HEK293 (cell line): ENCODE data around the gene ILF3.
A peak's percentile ranks its signal among the peaks of the same experiment; 100 is the strongest.

Experiments
- CTCF ChIA-PET: fragments of 350-600 bp; formaldehyde crosslinking; extraction: SDS; loops from one replicate; lab custom pipeline; 2021; ENCODE audit warnings: antibody characterized with exemption; lab: Yijun Ruan, JAX
- POLR2A ChIA-PET: fragments of 300-600 bp; formaldehyde crosslinking; extraction: SDS; loops from one replicate; lab custom pipeline; 2020; ENCODE audit warnings: antibody characterized with exemption, inconsistent platforms; lab: Yijun Ruan, JAX
- H3K27ac ChIP-seq: fragments of 200-500 bp; sonication (Bioruptor generic); 2 replicates; pipeline ENCODE4 v1.5.1; 2014; ENCODE audit warnings: low read depth, low read length, control low read depth, inconsistent platforms; ENCODE audit errors: extremely low read depth
- H3K36me3 ChIP-seq, 2 experiments: fragments of 200-500 bp in 1 of 2; sonication (Bioruptor generic) in 1 of 2; 1 replicate in 1 of 2; 2 replicates in 1 of 2; pipeline ENCODE4 v1.5.1; 2014 to 2017; ENCODE audit warnings: inconsistent platforms in 2 of 2, low read length in 2 of 2; ENCODE audit not compliant: control insufficient read depth in 2 of 2, insufficient read depth in 1 of 2
- H3K4me1 ChIP-seq: fragments of 200-500 bp; sonication (Bioruptor generic); 2 replicates; pipeline ENCODE4 v1.5.1; 2014; ENCODE audit warnings: mild to moderate bottlenecking, low read length, inconsistent platforms; ENCODE audit not compliant: control insufficient read depth, insufficient read depth
- H3K4me3 ChIP-seq: 2 replicates; pipeline ENCODE4 v1.5.1; 2011; ENCODE audit warnings: low read depth, mild to moderate bottlenecking, control low read depth, low read length, moderate library complexity
- H3K9me3 ChIP-seq: fragments of 200-500 bp; sonication (Bioruptor generic); 2 replicates; pipeline ENCODE4 v1.5.1; 2014; ENCODE audit warnings: low read depth, low read length, inconsistent platforms; ENCODE audit not compliant: control insufficient read depth, insufficient read depth
- EGR2 ChIP-seq: fragments of 450-650 bp; formaldehyde crosslinking; IDR thresholded peaks from 2 replicates; pipeline ENCODE4 v1.5.1; 2016; ENCODE audit warnings: low read depth, missing biosample characterization, missing genetic modification characterization
- PRDM1 ChIP-seq: fragments of 450-650 bp; formaldehyde crosslinking; IDR thresholded peaks from 2 replicates; pipeline ENCODE4; 2016; ENCODE audit warnings: missing biosample characterization, missing genetic modification characterization
- SP2 ChIP-seq: fragments of 450-650 bp; formaldehyde crosslinking; IDR thresholded peaks from 2 replicates; pipeline ENCODE4 v1.5.1; 2016; ENCODE audit warnings: missing biosample characterization, missing genetic modification characterization
- SP7 ChIP-seq: fragments of 450-650 bp; formaldehyde crosslinking; IDR thresholded peaks from 2 replicates; pipeline ENCODE4 v1.5.1; 2016; ENCODE audit warnings: missing biosample characterization, missing genetic modification characterization
- TSHZ1 ChIP-seq: fragments of 450-650 bp; formaldehyde crosslinking; IDR thresholded peaks from 2 replicates; pipeline ENCODE4 v1.5.1; 2016; ENCODE audit warnings: missing biosample characterization, missing genetic modification characterization, borderline replicate concordance
- ZBTB11 ChIP-seq: fragments of 450-650 bp; formaldehyde crosslinking; conservative IDR thresholded peaks from 2 replicates; pipeline ENCODE4 v1.5.1; 2016; ENCODE audit warnings: low read depth, missing biosample characterization, missing genetic modification characterization
- ZBTB21 ChIP-seq: fragments of 450-650 bp; formaldehyde crosslinking; IDR thresholded peaks from 2 replicates; pipeline ENCODE4 v1.5.1; 2017; ENCODE audit warnings: missing biosample characterization, missing genetic modification characterization
- ZBTB6 ChIP-seq: fragments of 450-650 bp; formaldehyde crosslinking; IDR thresholded peaks from 2 replicates; pipeline ENCODE4 v1.5.1; 2017; ENCODE audit warnings: missing biosample characterization, missing genetic modification characterization
- ZFHX2 ChIP-seq: fragments of 450-650 bp; formaldehyde crosslinking; conservative IDR thresholded peaks from 2 replicates; pipeline ENCODE4 v1.5.1; 2016; ENCODE audit warnings: missing biosample characterization, missing genetic modification characterization
- ZNF112 ChIP-seq: fragments of 450-650 bp; formaldehyde crosslinking; IDR thresholded peaks from 2 replicates; pipeline ENCODE4 v1.5.0; 2017; ENCODE audit warnings: missing biosample characterization, missing genetic modification characterization
- ZNF341 ChIP-seq: fragments of 450-650 bp; formaldehyde crosslinking; IDR thresholded peaks from 2 replicates; pipeline ENCODE4; 2016; ENCODE audit warnings: low read depth, missing biosample characterization, missing genetic modification characterization
- ZNF629 ChIP-seq: fragments of 450-650 bp; formaldehyde crosslinking; IDR thresholded peaks from 2 replicates; pipeline ENCODE4 v1.5.1; 2017; ENCODE audit warnings: missing biosample characterization, missing genetic modification characterization
- ZNF654 ChIP-seq: fragments of 450-650 bp; formaldehyde crosslinking; IDR thresholded peaks from 2 replicates; pipeline ENCODE4 v1.5.1; 2016; ENCODE audit warnings: low read depth, missing biosample characterization, missing genetic modification characterization
- TF ChIP-seq, protein P1 (sequence below): fragments of 450-650 bp; formaldehyde crosslinking; IDR thresholded peaks from 2 replicates; pipeline ENCODE4 v1.5.1; 2016; ENCODE audit warnings: missing biosample characterization, missing genetic modification characterization, low read depth

ILF3 gene

GRCh38 chr19:10646456-10647159 is 7.5 kb upstream of the ILF3 start (continued):
- no peak for TF ChIP-seq ZBTB11 (tag by site-specific recombination)
- TF ChIP-seq SP7 (tag by site-specific recombination), result no peak

GRCh38 chr19:10648360-10648759 is 5.8 kb upstream of the ILF3 start:
- ChIA-PET POLR2A (no interaction called here), CTCF (interaction anchor here (0.6 to 11.5 kb wide), 4 partner anchors 53 to 168 kb away, joined by 4 to 243 read pairs (median 5); no protein-coding TSS in a partner anchor)
- no peaks in the 10 kb centered on the region for H3K9me3 ChIP-seq
- no peak for TF ChIP-seq ZBTB6
- TF ChIP-seq, protein P1, sequence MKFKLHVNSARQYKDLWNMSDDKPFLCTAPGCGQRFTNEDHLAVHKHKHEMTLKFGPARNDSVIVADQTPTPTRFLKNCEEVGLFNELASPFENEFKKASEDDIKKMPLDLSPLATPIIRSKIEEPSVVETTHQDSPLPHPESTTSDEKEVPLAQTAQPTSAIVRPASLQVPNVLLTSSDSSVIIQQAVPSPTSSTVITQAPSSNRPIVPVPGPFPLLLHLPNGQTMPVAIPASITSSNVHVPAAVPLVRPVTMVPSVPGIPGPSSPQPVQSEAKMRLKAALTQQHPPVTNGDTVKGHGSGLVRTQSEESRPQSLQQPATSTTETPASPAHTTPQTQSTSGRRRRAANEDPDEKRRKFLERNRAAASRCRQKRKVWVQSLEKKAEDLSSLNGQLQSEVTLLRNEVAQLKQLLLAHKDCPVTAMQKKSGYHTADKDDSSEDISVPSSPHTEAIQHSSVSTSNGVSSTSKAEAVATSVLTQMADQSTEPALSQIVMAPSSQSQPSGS (tag by site-specific recombination), result peak; percentile 88
- peak; percentile 59; the same call in 1 of the 2 replicates for TF ChIP-seq SP2
- peak; percentile 77 for TF ChIP-seq ZNF341 (tag by site-specific recombination)
- TF ChIP-seq ZNF654, result no peak
- TF ChIP-seq ZFHX2, result peak; percentile 42; the same call in 1 of the 2 replicates
- TF ChIP-seq PRDM1 (tag by site-specific recombination), result peak; percentile 36; the same call in 1 of the 2 replicates
- peak; percentile 76 for TF ChIP-seq ZNF629
- TF ChIP-seq ZBTB21 (tag by site-specific recombination), result 0 out of 2 replicates have a peak, but pooled peaks have one; percentile 11
- TF ChIP-seq EGR2 (tag by site-specific recombination), result peak; percentile 18; the same call in 1 of the 2 replicates
- TF ChIP-seq TSHZ1 (tag by site-specific recombination), result peak; percentile 76; the same call in 1 of the 2 replicates
- TF ChIP-seq ZNF112 (tag by site-specific recombination), result no peak
- TF ChIP-seq, all 188 proteins: peak for 9
- Histone ChIP-seq H3K36me3 (peaks cover 0 to 6% of the 10 kb centered on the region in 2 experiments; a peak in 1 of 3 replicates), H3K4me1 (no peaks in the 10 kb centered on the region), H3K4me3 (no peak overlapping the region), H3K27ac (no peak overlapping the region)
